HS-5 (cell line): ENCODE results near the gene CNTRL.
"Not testable (repeated sequence)": the region's sequence is repeated elsewhere in the genome, so short reads cannot be mapped to it uniquely, and the experiment has no call there.

Source experiments
- DNase-seq: peaks from one replicate; pipeline ENCODE4 v3.0.0-alpha.2; 2012; ENCODE audit warnings: low read depth

Gene CNTRL

DNA sequence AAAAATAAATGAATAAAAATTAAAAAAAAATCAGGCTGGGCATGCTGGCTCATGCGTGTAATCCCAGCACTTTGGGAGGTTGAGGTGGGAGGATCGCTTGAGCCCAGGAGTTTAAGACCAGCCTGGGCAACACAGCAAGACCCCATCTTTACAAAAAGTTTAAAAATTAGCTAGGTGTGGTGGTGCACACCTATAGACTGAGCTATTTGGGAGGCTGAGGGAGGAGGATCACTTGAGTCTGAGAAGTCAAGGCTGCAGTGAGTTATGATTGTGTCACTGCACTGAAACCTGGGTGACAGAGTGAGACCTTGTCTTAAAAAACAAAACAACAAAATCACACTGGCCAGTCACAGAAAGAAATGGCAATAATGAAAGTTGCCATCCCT is 3.4 kb upstream of the CNTRL start:
- no peak for DNase-seq

DNA sequence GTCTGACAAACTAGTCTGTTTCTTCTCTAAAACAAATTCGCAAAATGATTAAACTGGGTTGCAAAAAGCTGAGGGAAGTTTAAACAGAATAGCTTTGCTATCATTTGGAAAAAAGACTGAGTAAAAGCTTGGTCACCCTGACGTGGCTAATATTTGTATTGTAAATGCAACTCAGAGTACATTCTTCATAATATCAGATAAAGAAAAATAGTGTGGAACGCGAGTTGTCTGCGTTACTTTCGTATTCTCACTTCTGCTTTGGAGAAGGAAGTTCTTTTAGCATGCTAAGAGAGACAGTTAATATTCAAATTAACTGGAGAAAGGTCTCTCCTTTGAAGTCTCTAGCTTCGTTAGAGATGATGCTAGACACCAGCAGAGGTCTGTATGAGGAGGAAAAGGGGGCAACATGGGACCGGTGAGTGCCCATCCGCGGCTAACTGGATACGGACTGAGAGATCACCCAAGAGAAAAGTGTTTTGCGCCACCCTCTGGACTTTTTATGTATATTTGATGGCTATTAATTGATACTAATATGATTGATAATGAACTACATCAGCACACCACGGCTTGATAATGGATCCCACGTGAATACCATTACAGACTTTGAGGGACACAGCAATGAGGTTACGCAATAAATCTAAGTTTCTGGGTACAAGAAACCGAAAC is 2.9 kb upstream of the CNTRL start:
- peak; percentile 49 for DNase-seq

DNA sequence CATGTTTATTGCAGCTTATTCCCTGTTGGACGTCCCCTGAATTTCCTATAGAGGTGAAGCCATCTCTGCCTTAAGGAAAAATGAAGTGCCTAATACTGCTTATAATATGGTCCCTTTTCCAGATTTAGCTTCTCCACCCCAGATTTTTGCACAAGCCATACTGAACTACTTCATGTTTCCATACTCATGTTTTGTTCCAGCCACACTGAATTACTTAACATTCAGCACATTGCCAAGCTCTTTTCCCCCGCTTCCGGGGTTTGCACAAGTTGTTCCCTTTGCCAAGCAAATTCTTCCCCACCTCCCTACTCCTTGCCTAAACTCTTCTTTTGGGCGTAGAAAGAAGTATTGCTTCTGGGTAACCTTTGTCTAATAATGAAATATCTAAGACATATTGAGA is 1.7 kb upstream of the CNTRL start:
- peak; percentile 44 for DNase-seq

DNA sequence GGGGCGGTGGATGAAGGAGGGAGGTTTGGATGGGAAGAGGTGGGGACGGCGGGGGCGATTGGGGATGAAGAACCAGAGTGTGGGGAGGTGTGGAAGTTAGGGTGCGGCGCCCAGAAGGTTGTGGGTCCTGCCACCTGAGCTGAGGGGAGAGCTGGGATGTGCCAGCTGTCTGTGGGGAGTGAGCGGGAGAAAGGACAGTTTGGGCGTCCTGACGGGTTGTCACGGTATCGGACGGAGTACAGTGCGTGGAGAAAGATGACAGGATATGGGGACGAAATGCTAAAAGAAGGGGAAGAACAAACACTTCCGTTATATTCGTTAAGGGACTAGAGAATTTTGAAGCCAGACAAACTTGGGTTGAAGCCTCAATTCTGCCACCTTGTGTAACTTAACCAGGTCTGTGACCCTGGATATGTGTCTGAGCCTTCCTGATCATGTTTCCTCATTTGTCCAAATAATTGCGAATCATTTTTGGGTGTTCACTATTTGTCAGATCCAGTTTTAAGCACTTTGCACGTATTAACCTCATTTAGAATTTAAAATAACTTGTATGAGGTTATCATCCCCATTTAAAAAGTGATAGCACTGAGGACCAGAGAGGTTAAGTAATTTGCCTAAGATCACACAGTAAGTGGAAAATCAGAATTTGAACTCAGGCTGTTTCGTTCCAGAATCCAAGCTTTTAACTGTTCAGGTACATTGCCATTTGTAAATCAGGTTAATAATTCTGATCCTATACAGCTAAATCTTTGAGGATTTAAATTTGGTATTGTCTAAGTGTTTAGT is 689 bp downstream of the CNTRL start:
- peak; percentile 33 for DNase-seq

DNA sequence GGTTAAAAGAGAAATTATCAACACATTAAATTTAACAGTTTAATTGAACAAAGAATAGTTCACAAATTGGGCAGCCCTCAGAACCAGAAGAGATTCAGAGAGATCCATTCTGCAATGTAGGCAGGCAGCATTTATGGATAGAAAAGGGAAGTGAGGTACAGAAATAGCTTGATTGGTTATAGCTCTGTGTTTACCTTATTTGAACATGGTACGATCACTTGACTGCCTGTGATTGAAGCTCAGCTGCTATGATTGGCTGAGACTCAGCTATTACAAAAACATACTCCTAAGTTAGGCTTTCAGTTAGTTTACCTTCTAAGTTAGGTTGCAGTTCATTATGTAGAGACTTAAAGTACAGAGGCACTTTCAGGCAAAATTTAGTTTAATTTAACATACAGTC is 7.3 kb downstream of the CNTRL start:
- no peak for DNase-seq

DNA sequence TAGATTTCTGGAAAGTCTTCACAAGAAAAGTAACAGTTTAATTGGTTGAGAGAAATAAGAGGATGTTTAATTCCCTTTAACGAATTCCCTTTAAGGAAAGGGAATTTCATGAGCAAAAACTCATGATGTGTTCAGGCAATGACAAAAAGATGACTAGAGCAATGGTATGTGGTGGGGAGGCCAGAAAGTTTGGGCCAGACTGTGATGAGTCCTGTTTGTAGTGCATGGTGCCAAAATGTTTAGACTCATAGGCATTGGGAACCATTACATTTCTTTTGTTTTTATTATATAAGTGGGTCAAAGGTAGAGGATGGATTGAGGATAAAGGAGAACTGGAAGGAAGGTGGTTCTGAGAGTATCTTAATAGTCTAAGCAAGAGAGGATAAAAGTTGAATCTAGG is 10.9 kb downstream of the CNTRL start:
- no peak for DNase-seq

DNA sequence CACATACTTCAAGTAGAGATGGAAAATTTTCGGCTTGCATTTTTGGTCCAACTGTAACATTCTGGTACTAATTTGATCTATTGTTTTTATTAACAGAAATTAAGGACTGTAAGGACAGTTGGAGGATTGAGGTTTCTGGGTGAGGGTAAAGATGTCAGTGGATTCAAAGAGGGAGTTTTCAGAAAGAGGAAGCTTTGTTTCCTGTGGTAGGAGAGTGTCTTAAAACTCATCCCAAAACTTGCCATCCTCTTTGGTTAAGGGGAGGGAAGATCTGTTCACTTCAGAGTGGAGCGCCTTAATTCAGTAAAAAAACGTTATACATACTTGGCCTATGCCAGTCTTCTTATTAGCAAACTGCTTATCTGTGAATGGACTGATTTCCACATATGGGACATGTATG is 13.8 kb downstream of the CNTRL start:
- DNase-seq, result no peak

DNA sequence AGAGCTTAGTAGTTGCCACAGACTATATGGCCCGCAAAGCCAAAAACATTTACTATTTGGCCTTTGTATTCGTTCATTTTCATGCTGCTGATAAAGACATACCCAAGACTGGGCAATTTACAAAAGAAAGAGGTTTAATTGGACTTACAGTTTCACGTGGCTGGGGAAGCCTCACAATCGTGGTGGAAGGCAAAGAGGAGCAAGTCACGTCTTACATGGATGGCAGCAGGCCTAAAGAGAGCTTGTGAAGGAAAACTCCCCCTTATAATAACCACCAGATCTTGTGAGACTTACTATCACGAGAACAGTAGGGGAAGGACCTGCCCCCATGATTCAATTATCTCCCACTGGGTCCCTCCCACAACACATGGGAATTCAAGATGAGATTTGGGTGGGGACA is 16.0 kb downstream of the CNTRL start:
- DNase-seq, result not testable (repeated sequence)

DNA sequence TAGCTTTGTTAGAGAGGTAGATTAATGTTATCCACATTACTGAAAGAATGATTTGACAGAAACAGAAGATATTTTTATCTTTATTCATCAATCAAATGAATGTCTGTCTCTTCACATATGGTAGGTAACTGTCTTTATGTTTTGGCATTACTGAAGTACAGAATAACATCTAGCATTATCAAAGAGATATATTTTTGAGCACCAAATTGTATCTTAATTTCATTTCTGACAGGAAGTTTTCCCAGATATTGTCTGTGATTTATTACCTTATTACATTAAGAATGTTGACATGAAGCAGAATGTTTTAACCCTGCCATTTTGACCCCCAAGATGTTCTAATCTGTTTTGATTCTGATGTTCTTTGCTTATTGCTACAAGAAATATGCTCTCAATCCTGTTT is 20.3 kb downstream of the CNTRL start:
- DNase-seq, result no peak

DNA sequence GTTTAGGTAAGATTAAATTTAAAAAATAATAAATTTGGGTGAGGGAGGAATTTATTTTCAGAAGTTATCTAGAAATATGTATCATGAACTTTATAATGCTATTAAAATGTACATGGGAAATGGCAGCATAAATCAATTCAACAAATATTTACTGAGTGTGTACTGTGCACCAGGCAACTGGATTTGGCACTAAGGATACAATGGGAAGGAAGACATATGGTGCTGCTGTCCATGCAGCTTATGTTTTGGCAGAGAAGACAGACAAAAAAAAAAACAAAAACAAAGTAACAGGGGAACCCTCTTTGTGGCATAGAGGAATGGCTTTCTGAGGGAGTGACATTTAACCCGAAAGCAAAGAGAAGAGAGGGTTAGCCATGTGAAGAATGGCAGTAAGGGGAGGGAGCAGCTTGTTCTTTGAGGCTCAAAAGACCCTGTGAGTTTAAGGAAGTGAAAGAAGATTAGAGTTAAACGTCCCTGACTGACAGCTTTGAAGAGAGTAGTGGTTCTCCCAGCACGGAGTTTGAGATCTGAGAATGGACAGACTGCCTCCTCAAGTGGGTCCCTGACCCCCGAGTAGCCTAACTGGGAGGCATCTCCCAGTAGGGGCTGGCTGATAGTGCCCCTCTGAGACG is 23.9 kb downstream of the CNTRL start:
- DNase-seq, result no peak

DNA sequence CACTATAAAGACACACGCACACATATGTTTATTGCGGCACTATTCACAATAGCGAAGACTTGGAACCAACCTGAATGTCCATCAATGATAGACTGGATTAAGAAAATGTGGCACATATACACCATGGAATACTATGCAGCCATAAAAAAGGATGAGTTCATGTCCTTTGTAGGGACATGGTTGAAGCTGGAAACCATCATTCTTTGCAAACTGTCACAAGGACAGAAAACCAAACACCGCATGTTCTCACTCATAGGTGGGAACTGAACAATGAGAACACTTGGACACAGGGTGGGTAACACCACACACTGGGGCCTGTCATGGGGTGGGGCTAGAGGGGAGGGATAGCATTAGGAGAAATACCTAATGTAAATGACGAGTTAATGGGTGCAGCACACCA is 29.3 kb downstream of the CNTRL start:
- DNase-seq, result not testable (repeated sequence)

DNA sequence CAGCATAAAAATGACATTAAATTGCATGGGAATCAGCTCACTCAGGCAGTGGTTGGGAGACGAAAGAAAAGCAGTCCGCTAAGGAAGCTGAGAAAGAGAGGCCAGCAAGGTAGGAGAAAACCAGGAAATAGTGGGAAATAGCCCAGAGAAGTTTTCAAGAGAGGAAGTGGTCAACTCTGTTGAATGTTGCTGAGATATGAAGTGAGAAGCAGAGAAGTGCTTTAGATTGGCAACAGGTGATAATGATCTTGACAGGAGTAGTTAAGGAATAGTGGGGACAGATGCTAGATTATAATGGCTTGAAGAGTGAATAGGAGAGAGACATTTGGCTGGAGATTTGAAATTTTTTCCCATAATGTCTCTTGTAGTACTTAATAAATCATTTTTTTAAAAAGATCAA is 30.8 kb downstream of the CNTRL start:
- no peak for DNase-seq

DNA sequence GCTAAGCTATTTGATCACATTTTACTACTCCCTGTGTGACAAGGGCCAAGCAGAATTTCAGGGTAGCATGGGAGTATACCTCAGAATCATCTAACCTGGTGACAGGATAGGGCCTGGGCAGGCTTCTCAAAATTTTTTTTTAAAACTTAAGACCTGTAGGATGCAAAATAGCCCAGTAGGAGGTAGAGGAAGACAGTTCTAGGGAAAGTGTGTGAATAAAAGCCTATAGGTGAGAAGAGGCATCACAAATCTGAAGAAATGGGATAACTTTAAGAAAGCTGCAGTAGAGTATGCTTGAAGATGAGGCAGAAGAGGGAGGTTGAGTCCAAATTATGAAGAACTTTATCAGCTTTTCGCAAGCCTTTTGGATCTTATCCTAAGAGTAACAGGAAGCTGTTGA is 32.3 kb downstream of the CNTRL start:
- no peak for DNase-seq

DNA sequence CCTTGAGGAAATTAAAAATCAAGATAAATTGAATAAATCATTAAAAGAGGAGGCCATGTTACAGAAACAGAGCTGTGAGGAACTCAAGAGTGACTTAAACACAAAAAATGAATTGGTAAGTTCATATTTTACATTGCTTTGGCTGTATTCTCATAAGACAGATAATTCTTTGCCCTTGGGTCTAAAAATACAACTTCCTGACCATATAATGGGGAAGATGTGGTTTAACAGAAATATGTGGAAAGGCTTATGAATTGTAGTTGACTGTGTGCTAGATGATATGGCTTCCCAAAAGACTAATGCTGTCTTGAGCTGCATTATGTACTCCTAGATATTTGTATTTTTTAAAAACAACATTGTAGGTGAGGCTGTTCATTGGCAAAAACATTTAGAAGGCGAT is 33.1 kb downstream of the CNTRL start:
- DNase-seq, result no peak

DNA sequence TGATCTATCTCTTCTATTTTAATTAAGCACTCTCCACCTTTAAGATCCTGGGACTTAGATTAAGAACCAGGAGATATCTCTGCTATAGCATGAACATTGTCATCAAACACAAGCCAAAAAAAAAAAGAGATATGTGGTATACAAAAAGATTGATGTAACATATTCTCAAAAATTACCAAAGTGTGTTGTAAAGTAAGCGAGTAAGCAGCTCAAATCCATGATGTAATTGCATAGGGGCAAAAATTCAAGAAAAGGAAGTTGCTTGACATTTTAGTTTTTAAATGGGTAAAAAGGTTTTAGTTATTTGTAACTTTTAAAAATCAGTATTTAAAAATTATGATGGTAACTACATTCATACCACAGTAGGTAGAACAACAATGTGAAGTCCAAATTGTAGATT is 40.7 kb downstream of the CNTRL start:
- DNase-seq, result no peak

DNA sequence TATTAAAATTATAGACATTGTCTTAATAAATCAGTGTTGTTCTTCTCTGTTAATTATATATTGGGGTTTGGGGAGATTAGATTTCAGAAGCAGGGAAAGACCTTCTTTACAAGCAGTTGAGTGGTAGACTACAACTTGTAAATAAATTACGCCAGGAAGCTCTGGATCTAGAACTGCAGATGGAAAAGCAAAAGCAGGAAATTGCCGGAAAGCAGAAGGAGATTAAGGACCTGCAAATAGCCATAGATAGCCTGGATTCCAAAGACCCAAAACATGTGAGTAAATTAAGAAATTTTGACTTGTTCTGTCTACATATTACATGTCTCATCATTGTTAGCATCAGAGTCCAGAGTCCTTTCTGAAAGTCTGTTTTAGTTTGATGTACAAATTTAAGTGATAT is 43.5 kb downstream of the CNTRL start:
- no peak for DNase-seq

DNA sequence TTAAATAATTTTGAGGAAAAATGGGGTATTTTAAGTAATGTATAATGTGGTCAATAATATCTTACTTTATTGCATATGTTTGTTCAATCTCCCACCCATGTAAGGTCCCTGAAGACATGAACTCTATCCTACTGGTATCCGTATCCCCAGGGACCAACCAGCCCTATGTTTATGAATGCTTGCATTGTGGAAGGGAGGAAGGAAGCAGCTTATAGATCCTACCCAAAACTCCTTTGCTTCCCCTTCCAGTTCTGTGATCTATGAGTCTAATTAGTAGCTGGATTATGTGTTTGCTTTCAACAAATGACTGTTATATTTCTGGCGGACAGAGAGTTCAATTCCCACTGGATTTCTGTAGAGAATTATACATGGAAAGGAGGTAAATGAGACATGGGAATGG is 45.6 kb downstream of the CNTRL start:
- no peak for DNase-seq

DNA sequence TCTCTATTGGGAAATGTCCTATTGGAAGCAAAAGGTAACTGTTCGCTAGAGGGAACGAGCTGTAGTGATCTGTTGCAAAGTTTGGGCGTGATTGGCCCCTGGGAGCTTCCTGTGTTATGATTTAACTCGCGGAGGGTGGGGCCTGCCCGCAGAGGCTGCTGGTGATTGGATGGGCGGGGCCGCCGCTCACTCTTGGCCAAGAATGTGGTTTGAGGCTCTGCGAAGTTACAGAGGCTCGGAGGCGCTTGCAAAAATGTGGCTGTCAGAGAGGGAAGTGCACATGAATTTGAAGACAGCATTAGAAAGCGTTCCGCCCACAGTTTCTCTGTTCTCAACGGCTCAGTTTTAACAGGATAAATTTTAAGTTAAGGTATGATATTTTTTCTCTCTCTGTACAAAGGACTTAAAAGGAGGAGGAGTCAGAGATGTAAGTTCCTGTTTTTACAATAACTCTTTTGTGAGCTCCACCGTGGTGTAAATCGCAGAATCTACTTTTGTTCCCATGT is 46.9 kb downstream of the CNTRL start:
- peak; percentile 84 for DNase-seq

DNA sequence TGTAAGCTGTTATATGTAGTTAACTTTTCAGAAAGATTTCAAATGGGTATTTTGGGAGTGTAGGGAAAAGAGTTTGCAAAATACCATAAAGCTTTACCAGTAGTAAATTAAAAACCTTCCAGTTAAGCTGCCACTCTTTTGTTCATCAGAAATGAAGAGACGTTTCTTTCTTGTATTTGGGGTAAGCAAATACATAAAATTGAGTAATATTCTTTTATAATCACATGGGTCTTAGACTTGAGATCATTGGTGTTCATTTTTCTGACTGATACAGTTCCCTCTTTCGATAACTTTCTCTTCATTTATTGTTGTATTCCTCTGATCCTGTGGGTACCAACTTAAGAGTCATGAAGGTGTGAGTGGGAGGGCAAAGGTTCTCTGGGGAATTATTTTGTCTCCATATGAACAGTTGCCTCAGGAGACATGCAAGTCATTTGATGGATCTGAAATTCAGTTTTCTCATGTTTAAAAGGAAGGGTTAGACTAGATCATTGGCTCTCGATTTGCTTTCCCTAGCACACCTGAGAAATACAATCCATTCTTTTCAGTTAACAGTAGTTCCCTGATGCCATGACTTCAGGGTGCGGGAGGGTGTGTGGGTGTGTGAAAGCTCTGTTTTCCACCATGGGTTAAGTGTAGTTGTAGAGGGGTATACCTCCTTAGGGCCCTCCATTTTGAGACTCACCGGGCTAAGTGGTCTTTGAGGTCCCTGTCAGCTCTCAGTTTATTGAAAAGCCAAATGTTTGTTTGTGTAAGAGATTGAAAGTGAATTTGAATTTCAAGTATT is 47.7 kb downstream of the CNTRL start:
- no peak for DNase-seq

DNA sequence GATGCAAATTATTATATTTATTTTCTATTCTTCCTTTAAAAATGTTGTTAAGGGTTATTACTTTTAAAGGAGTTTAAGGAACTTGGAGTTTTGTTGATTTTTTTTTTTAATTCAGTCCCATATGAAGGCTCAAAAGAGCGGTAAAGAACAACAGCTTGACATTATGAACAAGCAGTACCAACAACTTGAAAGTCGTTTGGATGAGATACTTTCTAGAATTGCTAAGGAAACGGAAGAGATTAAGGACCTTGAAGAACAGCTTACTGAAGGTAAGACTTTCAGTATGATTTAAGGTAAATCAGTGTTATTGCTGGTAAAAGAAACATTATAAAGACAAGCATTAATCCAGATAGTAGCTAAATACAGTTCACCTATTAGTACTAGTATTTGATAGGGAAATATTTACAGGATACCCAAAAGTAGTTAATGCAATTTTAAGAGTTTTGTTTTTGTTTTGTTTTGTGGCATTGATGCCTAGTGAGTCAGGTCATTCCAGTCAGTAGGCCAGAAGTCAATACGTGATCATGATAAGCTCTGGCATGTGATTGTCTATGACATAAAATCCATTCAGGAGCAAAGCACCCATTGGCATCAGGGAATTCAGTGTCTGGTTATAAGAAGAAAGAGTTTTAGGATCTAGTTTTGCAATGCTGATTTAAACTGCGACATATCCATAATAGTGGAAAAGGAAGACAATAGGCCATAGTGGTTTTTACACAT is 49.2 kb downstream of the CNTRL start:
- no peak for DNase-seq

DNA sequence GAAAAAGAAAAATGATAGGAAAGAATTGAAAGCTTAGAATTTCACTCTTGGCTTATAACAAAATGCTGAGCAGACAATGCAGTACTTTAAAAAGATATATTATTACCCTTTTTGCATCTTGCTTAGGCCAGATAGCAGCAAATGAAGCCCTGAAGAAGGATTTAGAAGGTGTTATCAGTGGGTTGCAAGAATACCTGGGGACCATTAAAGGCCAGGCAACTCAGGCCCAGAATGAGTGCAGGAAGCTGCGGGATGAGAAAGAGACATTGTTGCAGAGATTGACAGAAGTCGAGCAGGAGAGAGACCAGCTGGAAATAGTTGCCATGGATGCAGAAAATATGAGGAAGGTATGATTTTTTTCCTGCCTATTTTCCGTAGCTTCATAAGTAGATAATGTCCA is 50.8 kb downstream of the CNTRL start:
- DNase-seq, result no peak

DNA sequence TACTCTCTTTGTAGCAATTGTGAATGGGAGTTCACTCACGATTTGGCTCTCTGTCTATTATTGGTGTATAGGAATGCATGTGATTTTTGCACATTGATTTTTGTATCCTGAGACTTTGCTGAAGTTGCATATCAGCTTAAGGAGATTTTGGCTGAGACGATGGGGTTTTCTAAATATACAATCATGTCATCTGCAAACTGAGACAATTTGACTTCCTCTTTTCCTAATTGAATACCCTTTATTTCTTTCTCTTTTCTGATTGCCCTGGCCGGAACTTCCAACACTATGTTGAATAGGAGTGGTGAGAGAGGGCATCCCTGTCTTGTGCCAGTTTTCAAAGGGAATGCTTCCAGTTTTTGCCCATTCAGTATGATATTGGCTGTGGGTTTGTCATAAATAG is 54.6 kb downstream of the CNTRL start:
- not testable (repeated sequence) for DNase-seq
